GM18499 (cell line): Measurements from ENCODE around the gene YBX1.
"Not testable (repeated sequence)": the region's sequence is repeated elsewhere in the genome, so short reads cannot be mapped to it uniquely, and the experiment has no call there.

Experiments used
- ATAC-seq: cut with Tn5 transposase; IDR thresholded peaks from one replicate; pipeline ENCODE4 v1.9.1; 2021; ENCODE audit warnings: moderate number of reproducible peaks; ENCODE audit not compliant: insufficient read depth, unreplicated experiment

Gene YBX1

DNA sequence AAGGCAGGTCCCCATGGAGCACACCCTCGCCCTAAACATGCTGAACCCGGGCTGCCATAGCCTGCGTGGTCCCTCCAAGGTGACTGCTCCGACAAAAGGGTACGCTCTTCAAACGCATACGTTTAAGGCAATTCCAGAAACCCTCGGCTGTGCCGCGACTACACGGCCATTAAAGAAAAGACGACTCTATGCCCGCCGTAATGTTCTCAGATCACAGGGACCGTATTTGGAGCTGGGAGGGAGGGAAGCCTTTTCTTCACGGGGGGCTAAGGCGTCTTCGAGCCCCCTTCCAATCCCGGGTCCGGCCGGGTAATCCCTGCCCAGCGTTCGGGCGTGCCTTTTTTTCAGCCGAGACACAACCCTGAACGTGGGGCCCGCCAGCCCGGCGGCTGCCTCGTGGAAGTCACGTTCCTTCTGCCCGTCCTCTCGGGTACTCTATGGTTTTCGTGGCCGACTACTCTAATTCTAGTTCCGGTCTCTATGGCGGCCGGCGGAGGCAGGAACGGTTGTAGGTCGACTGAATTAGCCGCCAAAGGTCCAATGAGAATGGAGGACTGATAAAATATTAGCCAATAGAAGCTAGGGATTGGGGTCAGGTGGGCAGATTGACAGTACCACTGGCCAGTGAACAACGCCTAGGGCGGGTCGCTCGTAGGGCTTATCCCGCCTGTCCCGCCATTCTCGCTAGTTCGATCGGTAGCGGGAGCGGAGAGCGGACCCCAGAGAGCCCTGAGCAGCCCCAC, at the start of gene YBX1:
Gene YBX1, plus strand, starts transcription at position 678 of the 743 bp plus-strand sequence. CDS start 148 bp downstream, outside the sequence.
- peak; percentile 89 for ATAC-seq

DNA sequence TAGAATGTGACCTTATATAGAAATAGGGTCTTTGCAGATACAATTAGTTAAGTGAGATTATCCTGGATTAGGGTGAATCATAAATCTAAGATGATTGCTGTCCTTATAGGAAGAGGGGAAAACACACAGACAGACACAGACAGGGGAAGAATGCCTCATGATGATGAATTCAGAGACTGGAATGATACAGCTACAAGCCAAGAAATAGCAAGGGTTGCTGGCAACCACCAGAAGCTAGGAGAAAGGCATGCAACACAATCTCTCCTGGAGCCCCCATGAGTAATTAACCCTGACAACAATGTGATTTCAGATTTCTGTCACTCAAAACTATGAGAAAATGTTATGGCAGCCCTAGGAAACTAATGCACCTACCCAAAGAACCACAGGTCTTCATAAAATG, 43.1 kb upstream of the YBX1 start:
- no peak for ATAC-seq

- no peak for ATAC-seq
Measured at GRCh38 chr1:42646056-42646455, 36.2 kb upstream of the YBX1 start.

DNA sequence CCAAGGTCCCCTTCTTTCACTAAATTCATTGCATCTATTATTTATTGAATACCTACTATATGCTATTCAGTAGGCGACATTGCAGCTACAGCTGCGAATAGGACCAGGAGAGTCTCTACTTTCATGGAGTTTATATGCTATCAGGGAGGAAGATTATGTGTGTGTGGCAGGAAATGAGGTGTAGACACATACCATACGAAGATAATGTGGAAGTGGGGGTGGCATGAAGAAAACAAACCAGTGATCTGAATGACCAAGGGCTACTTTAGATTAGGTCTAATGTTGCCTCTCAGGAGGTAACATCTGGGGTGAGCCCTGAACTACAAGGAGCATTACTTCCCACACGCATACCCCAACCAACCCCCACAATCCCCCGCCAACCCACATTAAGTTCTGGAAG, 25.0 kb upstream of the YBX1 start:
- ATAC-seq: no peak

- peak; percentile 74 for ATAC-seq
Measured at GRCh38 chr1:42657981-42658876, 24.0 kb upstream of the YBX1 start, which contains the start of gene PPIH. Gene PPIH, plus strand, starts transcription at chr1:42658423. Its CDS starts 24 bp downstream, at chr1:42658447.

- no peak for ATAC-seq
Measured at GRCh38 chr1:42658877-42659337, 23.3 kb upstream of the YBX1 start.

- ATAC-seq: no peak
Measured at GRCh38 chr1:42660907-42661500, 21.2 kb upstream of the YBX1 start.

DNA sequence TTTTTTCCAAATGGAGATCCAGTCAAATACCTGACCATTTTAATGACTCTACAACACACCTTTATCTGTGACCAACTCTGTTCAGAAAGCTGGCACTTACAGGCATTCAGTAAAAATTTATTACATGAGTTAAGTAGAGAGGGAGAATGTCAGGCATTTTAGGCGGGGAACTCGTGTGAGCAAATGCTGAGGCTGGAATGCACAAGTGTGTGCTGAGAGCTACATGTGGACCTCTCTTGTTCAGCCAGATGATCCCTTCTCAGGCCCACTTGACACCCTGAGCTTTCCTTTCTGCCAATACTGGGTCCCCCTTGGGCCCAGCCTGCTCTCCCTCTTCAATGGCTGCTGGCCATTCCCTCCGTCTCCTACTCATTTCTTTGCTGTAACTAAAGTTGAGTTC, 12.3 kb upstream of the YBX1 start:
- no peak for ATAC-seq

DNA sequence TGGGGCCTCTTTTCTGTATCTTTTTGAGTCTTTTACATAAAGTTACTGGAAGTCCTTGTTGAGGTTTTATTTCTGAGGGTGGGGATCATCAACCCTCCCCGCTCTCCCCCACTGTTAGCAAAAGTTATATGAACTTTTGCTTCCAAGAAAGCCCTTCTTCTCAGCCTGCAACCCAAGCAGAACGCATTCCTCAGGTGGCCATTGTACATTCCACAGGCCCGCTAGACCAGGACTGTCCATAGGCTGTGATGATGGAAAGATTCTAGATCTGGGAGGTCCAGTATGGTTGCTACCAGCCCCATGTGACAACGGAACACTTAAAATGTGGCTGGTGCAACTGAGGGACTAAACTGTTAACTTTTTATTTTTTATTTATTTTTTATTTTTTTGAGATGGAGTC, 11.8 kb upstream of the YBX1 start:
- no peak for ATAC-seq

- ATAC-seq: no peak
Measured at GRCh38 chr1:42674214-42674613, 8.0 kb upstream of the YBX1 start.

DNA sequence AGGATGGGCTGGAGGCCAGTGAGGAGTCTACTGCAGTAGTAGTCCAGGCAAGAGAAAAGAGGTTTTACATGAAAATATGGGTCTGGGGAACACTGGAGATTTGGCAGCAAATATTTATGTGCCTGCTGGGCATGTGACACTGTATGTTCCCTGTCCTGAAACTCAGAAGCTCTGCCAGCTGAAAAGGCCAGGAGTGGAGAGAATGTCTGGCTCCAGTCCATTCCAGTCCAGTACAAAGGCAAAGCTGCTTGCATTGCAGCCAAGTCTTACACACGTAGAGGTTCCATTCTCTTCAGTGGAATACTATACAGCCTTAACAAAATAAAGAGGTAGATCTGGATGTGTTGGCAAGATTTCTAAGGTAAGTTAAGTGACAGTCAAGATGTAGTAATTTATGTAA, 7.5 kb upstream of the YBX1 start:
- no peak for ATAC-seq

- no peak for ATAC-seq
Measured at GRCh38 chr1:42675467-42675866, 6.8 kb upstream of the YBX1 start.

- ATAC-seq: no peak
Measured at GRCh38 chr1:42676534-42677087, 5.6 kb upstream of the YBX1 start.

- ATAC-seq: no peak
Measured at GRCh38 chr1:42679364-42679983, 2.7 kb upstream of the YBX1 start.

DNA sequence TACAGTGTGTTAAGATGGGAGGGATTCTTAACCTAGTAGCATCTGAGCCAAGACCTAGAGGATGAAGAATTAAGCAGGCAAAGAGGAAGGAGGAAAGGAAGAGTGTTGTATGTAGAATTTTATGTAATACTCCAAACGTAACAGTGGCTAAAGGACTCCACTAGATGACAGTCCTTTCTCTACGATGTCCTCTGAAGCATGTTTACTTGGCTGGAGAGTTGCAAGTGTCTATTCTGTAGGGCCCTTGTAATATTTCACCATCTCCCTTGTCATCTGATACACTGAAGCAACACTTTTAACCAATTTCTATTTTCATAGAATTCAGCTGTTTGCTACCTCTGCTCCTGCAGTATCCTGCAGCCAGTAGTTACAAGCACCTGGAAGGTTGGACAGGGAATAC, 2.2 kb upstream of the YBX1 start:
- no peak for ATAC-seq

GRCh38 chr1:42680921-42681683, 1.1 kb upstream of the YBX1 start:
- no peak for ATAC-seq

DNA sequence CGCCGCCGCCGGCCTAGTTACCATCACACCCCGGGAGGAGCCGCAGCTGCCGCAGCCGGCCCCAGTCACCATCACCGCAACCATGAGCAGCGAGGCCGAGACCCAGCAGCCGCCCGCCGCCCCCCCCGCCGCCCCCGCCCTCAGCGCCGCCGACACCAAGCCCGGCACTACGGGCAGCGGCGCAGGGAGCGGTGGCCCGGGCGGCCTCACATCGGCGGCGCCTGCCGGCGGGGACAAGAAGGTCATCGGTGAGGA, 193 bp downstream of the YBX1 start:
- ATAC-seq: not testable (repeated sequence)

DNA sequence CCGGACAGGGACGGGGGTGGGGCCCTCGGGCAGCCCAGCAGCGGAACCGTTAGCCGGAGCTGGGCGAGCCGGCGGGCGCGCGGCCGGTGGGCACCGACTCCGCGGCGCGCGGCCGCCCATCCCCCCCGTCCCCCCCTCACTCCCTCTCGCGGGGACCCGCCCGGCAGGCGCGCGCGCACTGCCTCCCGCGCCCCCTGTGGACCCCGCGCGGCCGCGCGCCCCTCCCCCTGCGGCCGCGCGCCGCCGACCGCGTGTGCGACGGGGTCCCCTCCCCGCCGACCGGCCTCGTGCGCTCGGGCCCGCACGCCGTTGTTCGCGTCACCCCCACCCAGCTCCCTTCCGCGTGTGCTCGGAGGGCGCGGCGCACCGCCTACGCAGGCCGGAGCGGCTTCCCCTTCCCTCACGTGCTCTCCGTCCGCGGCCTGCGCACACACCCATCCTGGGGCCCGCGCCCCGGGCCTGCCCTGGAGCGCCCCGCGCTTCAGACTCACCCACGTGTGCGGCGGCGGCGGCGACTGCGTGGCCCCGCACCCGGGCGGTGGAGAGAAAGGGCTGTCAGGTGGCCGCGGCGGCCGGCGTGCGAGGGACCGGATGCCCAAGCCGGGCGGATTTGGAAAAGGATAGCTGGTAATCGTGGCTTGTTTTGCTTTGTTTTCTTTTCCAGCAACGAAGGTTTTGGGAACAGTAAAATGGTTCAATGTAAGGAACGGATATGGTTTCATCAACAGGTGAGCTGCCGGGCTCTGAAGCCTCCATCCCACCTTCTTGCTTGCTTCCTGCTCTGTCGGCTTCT, 717 bp downstream of the YBX1 start:
- ATAC-seq: no peak

DNA sequence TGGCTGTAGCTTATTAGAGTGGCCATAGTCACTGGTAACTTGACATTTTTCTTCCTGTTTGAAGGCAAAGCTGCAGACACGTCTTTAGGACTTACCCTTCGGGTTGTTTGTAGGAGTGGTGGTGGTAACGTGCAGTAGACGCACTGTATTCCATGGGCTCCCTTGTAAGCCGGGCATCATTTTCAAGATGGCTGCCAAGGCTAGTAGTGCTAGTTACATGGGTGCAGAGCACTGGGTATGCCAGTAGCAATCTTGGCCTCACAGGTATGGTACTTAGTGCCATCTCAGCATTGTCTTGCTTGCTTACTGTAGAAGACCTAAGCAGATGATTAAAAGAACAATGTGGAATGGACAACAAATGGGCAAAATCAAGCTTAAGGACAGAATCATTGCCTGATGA, 1.9 kb downstream of the YBX1 start:
- ATAC-seq: no peak
